ENCODE results near the gene SSX3. TPM values are rescaled to one million over a fixed set of nuclear protein-coding genes. Genes with fewer than 3 reads are reported as not detected.
A peak's percentile ranks its signal among the peaks of the same experiment; 100 is the strongest.
"Not testable (repeated sequence)": the region's sequence is repeated elsewhere in the genome, so short reads cannot be mapped to it uniquely, and the experiment has no call there.

SSX3 gene, protein sequence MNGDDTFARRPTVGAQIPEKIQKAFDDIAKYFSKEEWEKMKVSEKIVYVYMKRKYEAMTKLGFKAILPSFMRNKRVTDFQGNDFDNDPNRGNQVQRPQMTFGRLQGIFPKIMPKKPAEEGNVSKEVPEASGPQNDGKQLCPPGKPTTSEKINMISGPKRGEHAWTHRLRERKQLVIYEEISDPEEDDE
- total RNA-seq = not detected in 2 replicates

DNA sequence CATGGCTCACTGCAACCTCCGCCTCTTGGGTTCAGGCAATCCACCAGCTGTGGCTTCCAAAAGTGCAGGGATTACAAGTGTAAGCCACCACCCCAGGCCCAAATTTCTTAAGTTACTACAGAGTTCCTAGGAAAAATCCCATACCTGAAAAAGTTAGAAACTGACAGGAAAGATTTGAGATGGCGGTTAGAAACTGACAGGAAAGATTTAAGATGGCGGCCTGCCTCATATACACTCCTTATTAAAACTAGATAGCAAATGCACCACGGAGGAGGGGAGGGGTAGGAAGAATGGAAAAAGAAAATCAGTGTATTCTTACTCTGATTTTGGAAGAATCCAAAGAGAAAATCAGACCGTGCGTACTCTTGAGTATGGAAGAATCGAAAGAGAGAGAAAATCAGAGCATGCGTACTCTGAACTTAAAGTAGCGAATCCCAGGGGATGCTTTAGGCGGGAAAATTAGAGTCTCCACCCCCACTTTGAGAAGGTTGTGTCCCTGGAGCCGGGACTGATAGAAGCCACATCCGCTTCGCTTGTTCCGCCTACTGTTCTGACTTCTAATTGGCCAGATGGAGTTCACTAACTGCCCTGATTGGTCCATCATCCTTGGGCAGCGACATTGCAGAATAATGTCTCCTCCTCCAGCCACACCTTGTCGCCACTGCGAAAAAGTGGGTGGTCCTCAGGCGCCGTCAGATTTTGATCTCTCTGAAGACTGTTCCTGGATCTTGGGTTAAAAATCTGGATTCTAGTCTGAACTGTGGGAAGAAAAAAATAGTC is at the start of gene SSX3:
Gene SSX3, minus strand, starts transcription at position 389 of the 780 bp plus-strand sequence. CDS start 1,454 bp downstream, outside the sequence.
- not testable (repeated sequence) for DNase-seq (ENCODE audit: low read depth in 2 of 2)

DNA sequence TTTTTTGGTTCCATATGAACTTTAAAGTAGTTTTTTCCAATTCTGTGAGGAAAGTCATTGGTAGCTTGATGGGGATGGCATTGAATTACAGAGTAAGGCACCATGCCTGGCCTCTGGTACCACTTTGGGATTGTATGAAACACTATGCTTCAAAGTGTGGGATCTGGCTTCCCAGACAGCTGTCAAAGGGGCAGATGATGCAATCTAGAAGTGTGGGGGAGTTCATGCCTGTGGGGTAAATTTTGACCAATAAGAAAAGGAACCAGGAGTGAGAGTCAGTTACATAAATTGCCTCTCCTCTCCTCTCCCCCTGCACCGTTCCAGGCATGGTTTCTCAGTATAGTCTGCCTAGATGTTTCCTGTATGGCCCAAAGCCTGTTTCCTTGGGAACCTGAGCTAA is 41.3 kb upstream of the SSX3 start:
- peak in 1 of 2 donors; percentile 0 for DNase-seq (ENCODE audit: low read depth in 2 of 2)

DNA sequence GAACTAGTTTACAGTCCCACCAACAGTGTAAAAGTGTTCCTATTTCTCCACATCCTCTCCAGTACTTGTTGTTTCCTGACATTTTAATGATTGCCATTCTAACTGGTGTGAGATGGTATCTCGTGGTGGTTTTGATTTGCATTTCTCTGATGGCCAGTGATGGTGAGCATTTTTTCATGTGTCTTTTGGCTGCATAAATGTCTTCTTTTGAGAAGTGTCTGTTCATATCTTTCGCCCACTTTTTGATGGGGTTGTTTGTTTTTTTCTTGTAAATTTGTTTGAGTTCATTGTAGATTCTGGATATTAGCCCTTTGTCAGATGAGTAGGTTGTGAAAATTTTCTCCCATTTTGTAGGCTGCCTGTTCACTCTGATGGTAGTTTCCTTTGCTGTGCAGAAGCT is 40.4 kb upstream of the SSX3 start:
- not testable (repeated sequence) for DNase-seq (ENCODE audit: low read depth in 2 of 2)

DNA sequence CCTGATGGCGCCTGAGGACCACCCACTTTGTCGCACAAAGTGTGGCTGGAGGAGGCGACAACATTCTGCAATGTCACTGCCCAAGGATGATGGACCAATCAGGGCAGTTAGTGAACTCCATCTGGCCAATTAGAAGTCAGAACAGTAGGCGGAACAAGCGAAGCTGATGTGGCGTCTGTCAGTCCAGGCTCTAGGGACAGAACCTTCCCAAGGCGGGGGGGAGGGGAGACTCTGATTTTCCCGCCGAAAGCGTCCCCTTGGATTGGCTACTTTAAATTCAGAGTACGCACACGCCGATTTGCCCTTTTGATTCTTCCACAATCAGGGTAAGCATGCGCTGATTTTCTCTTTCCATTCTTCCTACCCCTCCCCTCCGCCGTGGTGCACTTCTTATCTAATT is 26.7 kb upstream of the SSX3 start, which contains the start of gene SSX4:
Gene SSX4, plus strand, starts transcription at position 301 of the 400 bp plus-strand sequence. CDS start 515 bp downstream, outside the sequence.
- DNase-seq (ENCODE audit: low read depth in 2 of 2) = not testable (repeated sequence)

DNA sequence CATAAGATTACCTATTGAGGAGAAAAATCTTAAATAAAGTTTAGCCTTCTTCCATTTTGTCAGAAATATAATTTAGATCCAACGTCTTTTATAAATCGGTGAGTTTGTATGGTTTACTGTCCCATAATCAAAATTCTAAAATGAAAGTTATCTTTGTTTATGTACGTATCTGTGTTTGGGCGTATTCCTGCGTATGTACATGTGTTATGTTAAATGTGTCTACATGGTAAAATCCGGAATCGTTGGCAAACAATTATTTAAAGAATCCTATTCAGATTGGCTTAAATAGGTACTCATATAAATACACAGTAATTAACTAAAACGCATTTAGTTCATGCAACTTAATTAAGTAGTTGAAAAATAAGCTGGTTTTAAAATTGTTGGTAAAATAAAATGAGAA is 13.9 kb upstream of the SSX3 start:
- not testable (repeated sequence) for DNase-seq (ENCODE audit: low read depth in 2 of 2)

GRCh38 chrX:48367717-48368408 is 11.4 kb upstream of the SSX3 start:
- DNase-seq (ENCODE audit: low read depth in 2 of 2) = not testable (repeated sequence)

DNA sequence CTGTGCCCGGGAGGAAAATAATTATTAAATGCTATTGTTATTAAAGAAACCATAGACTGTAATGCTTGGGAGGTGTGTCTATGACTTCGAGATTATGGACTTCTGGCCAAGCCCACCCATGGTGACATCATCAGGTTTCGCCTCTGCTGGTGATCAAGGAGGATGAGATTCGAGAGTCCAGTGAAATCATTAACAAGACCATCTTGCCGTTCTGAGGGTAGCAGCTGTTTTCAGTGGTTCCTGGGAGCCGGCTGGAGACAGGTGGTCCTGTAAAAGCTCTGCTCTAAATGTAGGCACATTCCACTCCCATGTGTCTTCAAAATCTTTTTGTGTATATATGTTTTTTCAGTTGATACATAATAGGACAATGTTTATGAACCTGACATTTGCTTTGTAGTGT is 2.8 kb upstream of the SSX3 start:
- not testable (repeated sequence) for DNase-seq (ENCODE audit: low read depth in 2 of 2)

GRCh38 chrX:48357681-48358080 is 1.2 kb upstream of the SSX3 start:
- no peak for DNase-seq (ENCODE audit: low read depth in 2 of 2)

GRCh38 chrX:48346059-48346458 is 10.4 kb downstream of the SSX3 start:
- DNase-seq (ENCODE audit: low read depth in 2 of 2) = not testable (repeated sequence)

- not testable (repeated sequence) for DNase-seq (ENCODE audit: low read depth in 2 of 2)
These were observed 42.5 kb downstream of the SSX3 start for GRCh38 chrX:48313996-48314395.

GRCh38 chrX:48306175-48306574 is 50.3 kb downstream of the SSX3 start:
- no peak for DNase-seq (ENCODE audit: low read depth in 2 of 2)

Other genes with a start within 250 kb of the SSX3 start
- not detected in 2 replicates for gene SPACA5B, start 226.1 kb downstream of the SSX3 start, total RNA-seq
- not detected in 2 replicates for gene SSX5, start 159.9 kb downstream of the SSX3 start, total RNA-seq
- gene SSX1, start 101.3 kb downstream of the SSX3 start, total RNA-seq = not detected in 2 replicates
- gene SSX4, start 26.8 kb upstream of the SSX3 start, total RNA-seq = not detected in 2 replicates
- not detected in 2 replicates for gene SSX4B, start 55.3 kb upstream of the SSX3 start, total RNA-seq
- 6.4 and 25.2 TPM in 2 replicates for gene SLC38A5, start 113.6 kb upstream of the SSX3 start, total RNA-seq
- gene FTSJ1, start 119.5 kb upstream of the SSX3 start, total RNA-seq = 35.4 and 41.7 TPM in 2 replicates
- gene PORCN, start 152.3 kb upstream of the SSX3 start, total RNA-seq = 4.6 and 7.3 TPM in 2 replicates
- 85.3 and 141 TPM in 2 replicates for gene EBP, start 165.1 kb upstream of the SSX3 start, total RNA-seq
- 4.5 and 9.6 TPM in 2 replicates for gene TBC1D25, start 183.0 kb upstream of the SSX3 start, total RNA-seq
- 379 and 393 TPM in 2 replicates for gene RBM3, start 217.8 kb upstream of the SSX3 start, total RNA-seq
- 116 and 123 TPM in 2 replicates for gene WDR13, start 240.8 kb upstream of the SSX3 start, total RNA-seq

All from dermis microvascular lymphatic vessel endothelial cell (primary cell).